Loucy (cell line): Measurements from ENCODE around the gene PRIMA1.

Source experiments
- CTCF ChIP-seq: fragments of 200-600 bp; sonication (generic); conservative IDR thresholded peaks from 2 replicates; pipeline ENCODE4 v1.5.1; 2014; ENCODE audit warnings: mild to moderate bottlenecking, antibody characterized with exemption, low read length
- EZH2phosphoT487 ChIP-seq: fragments of 200-600 bp; IDR thresholded peaks from 2 replicates; pipeline ENCODE4 v1.6.1; 2018; ENCODE audit warnings: antibody characterized with exemption, mild to moderate bottlenecking, moderate library complexity, borderline replicate concordance

DNA sequence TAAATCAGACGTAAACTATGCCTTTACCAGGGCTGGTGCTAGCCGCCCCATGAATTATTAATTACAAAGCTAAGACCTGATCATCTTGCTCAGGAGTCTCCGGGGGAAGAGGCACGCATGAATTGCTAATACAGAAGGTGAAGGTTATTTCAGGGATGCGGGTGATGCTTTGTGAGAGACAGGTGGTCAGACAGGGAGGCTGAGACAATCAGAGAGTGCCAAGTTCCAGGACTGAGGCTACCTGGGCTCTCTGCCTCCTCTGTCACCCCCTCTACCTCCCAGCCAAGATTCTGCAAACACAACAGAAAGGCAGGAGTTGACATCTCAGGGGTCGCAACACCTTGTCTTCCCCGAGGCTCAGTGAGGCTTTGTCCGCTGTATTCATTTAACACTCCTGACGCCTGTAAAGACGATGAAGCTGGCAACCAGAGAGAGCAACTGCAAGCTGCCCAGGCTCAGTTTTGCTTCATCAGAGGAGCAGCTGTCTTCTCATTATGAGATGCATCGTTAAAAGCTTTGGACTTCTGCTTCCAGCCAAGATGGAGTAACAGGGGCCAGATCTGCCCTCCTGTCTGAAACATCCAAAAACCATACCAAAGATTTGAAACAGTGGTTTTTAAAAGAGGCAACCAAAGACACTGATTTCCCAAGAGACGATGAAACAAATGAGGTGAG, 46.6 kb downstream of the PRIMA1 start:
- TF ChIP-seq CTCF (no peak), EZH2phosphoT487 (no peak)
